Ishikawa (cell line): ENCODE data around the gene DNAH3.

Source experiments
- CREB1 ChIP-seq: IDR thresholded peaks from 2 replicates; pipeline ENCODE4 v1.6.1; 2012; ENCODE audit warnings: low read depth
- EGR1 ChIP-seq: IDR thresholded peaks from 2 replicates; pipeline ENCODE4 v1.6.1; 2012
- EP300 ChIP-seq: IDR thresholded peaks from 2 replicates; pipeline ENCODE4 v1.6.1; 2012; ENCODE audit warnings: borderline replicate concordance
- FOXM1 ChIP-seq: IDR thresholded peaks from 2 replicates; pipeline ENCODE4 v1.6.1; 2012; ENCODE audit warnings: low read depth, borderline replicate concordance
- MAX ChIP-seq: IDR thresholded peaks from 2 replicates; pipeline ENCODE4 v1.6.1; 2012
- NFIC ChIP-seq: IDR thresholded peaks from 2 replicates; pipeline ENCODE4 v1.6.1; 2012
- RAD21 ChIP-seq: IDR thresholded peaks from 2 replicates; pipeline ENCODE4 v1.6.1; 2012; ENCODE audit warnings: low read depth

GRCh38 chr16:20920799-20921198 lies 229.8 kb downstream of the DNAH3 start:
- no peak for TF ChIP-seq RAD21
- no peak for TF ChIP-seq MAX
- TF ChIP-seq NFIC, result no peak
- TF ChIP-seq CREB1, result no peak
- TF ChIP-seq EP300, result no peak
- no peak for TF ChIP-seq EGR1
- no peak for TF ChIP-seq FOXM1
